ENCODE results near the gene REXO2. TPM values are rescaled to one million over a fixed set of nuclear protein-coding genes. Genes with fewer than 3 reads are reported as not detected.

REXO2 gene
- total and polyA plus RNA-seq, 2 donors from 2014 or later, result 66.4 to 156 TPM

GRCh38 chr11:114440971-114441763 is 1.9 kb downstream of the REXO2 start:
- DNase-seq (peak in 2 of 5 donors; percentile 10 to 20), FAIRE-seq (no peak)
- Histone ChIP-seq H3K36me3 (ENCODE audit: control insufficient read depth in 2 of 3, insufficient read depth in 3 of 3, low read length in 3 of 3) (peaks cover 0 to under 1% (median 0%) of the 10 kb centered on the region in 3 donors), H3K9me3 (ENCODE audit: control insufficient read depth in 2 of 3, insufficient read depth in 1 of 3, low read length in 3 of 3) (no peaks in the 10 kb centered on the region), H3K27me3 (ENCODE audit: control insufficient read depth, insufficient read depth, low read length) (no peaks in the 10 kb centered on the region), H3K9ac (ENCODE audit: low read length in 3 of 3) (peak overlapping the region in 1 of 3 donors; percentile 7), H3K4me3 (ENCODE audit: low read length in 3 of 3) (peak overlapping the region in 2 of 3 donors; percentile 85 to 96), H3K27ac (ENCODE audit: low read depth in 2 of 2, low read length in 2 of 2) (no peak overlapping the region), H3K4me1 (ENCODE audit: control insufficient read depth in 2 of 3, insufficient read depth in 2 of 3, low read depth in 1 of 3, low read length in 3 of 3) (peaks cover 0 to 25% (median 10%) of the 10 kb centered on the region in 3 donors)
- no peak for TF ChIP-seq CTCF (IDR thresholded peaks at IDR 0.05; ENCODE audit: borderline replicate concordance, extremely low read depth, insufficient read depth)
- intact Hi-C loops (cut with DNase I), result no loop called here

GRCh38 chr11:114441921-114442320 is 2.7 kb downstream of the REXO2 start:
- H3K36me3 ChIP-seq (ENCODE audit: control insufficient read depth in 2 of 3, insufficient read depth in 3 of 3, low read length in 3 of 3), result peaks cover 0 to 3% (median 0%) of the 10 kb centered on the region in 3 donors
- FAIRE-seq (no peak), DNase-seq (no peak)
- H3K9ac ChIP-seq (ENCODE audit: low read length in 3 of 3), result no peak overlapping the region
- TF ChIP-seq CTCF (IDR thresholded peaks at IDR 0.05; ENCODE audit: borderline replicate concordance, extremely low read depth, insufficient read depth), result no peak
- H3K27ac ChIP-seq (ENCODE audit: low read depth in 2 of 2, low read length in 2 of 2), result no peak overlapping the region
- no peaks in the 10 kb centered on the region for H3K9me3 ChIP-seq (ENCODE audit: control insufficient read depth in 2 of 3, insufficient read depth in 1 of 3, low read length in 3 of 3)
- H3K4me1 ChIP-seq (ENCODE audit: control insufficient read depth in 2 of 3, insufficient read depth in 2 of 3, low read depth in 1 of 3, low read length in 3 of 3), result peaks cover 0 to 25% (median 10%) of the 10 kb centered on the region in 3 donors
- no peak overlapping the region for H3K4me3 ChIP-seq (ENCODE audit: low read length in 3 of 3)
- H3K27me3 ChIP-seq (ENCODE audit: control insufficient read depth, insufficient read depth, low read length), result no peaks in the 10 kb centered on the region
- intact Hi-C loops (cut with DNase I), result no loop called here

GRCh38 chr11:114442536-114442935 is 3.3 kb downstream of the REXO2 start:
- Histone ChIP-seq H3K9me3 (ENCODE audit: control insufficient read depth in 2 of 3, insufficient read depth in 1 of 3, low read length in 3 of 3) (no peaks in the 10 kb centered on the region), H3K27ac (ENCODE audit: low read depth in 2 of 2, low read length in 2 of 2) (no peak overlapping the region), H3K4me3 (ENCODE audit: low read length in 3 of 3) (no peak overlapping the region), H3K4me1 (ENCODE audit: control insufficient read depth in 2 of 3, insufficient read depth in 2 of 3, low read depth in 1 of 3, low read length in 3 of 3) (peaks cover 1 to 25% (median 10%) of the 10 kb centered on the region in 3 donors), H3K27me3 (ENCODE audit: control insufficient read depth, insufficient read depth, low read length) (no peaks in the 10 kb centered on the region), H3K9ac (ENCODE audit: low read length in 3 of 3) (no peak overlapping the region), H3K36me3 (ENCODE audit: control insufficient read depth in 2 of 3, insufficient read depth in 3 of 3, low read length in 3 of 3) (peaks cover 0 to 3% (median 0%) of the 10 kb centered on the region in 3 donors)
- DNase-seq, result no peak
- no peak for TF ChIP-seq CTCF (IDR thresholded peaks at IDR 0.05; ENCODE audit: borderline replicate concordance, extremely low read depth, insufficient read depth)
- FAIRE-seq, result no peak
- intact Hi-C loops (cut with DNase I), result no loop called here
